ENCODE data around the gene PGF.

Gene PGF

GRCh38 chr14:74929242-74929641 is 26.2 kb downstream of the PGF start:
- no peak overlapping the region for H3K23ac ChIP-seq (ENCODE audit: low read length)
- no peaks in the 10 kb centered on the region for H3K79me2 ChIP-seq (ENCODE audit: control insufficient read depth, insufficient read depth, low read length)
- H3K4ac ChIP-seq (ENCODE audit: low read depth, low read length) = no peak overlapping the region
- no CpG with 5 or more reads among the region's 6 CpGs for WGBS (ENCODE audit: extremely low coverage, insufficient coverage, low lambda C conversion rate)
- no peak overlapping the region for H2BK120ac ChIP-seq (ENCODE audit: low read depth, low read length)
- H3K4me1 ChIP-seq (ENCODE audit: control insufficient read depth, low read depth, low read length) = no peaks in the 10 kb centered on the region
- no peak overlapping the region for H3K27ac ChIP-seq (ENCODE audit: low read depth, low read length)
- no peak for DNase-seq
- H3K4me2 ChIP-seq (ENCODE audit: low read length) = no peak overlapping the region
- no peak overlapping the region for H3K18ac ChIP-seq (ENCODE audit: low read length)
- H4K5ac ChIP-seq (ENCODE audit: low read length) = no peak overlapping the region
- no peaks in the 10 kb centered on the region for H3K27me3 ChIP-seq (ENCODE audit: insufficient read depth, low read length, poor library complexity)
- no peak overlapping the region for H3K9ac ChIP-seq (ENCODE audit: low read length)
- H2BK15ac ChIP-seq (replicated peaks; ENCODE audit: low read depth) = no peak overlapping the region
- H3K36me3 ChIP-seq (ENCODE audit: control insufficient read depth, insufficient read depth, low read length) = no peaks in the 10 kb centered on the region
- H2BK5ac ChIP-seq (ENCODE audit: low read length) = no peak overlapping the region
- no peak overlapping the region for H3K56ac ChIP-seq (ENCODE audit: low read length)
- no peaks in the 10 kb centered on the region for H3K79me1 ChIP-seq (ENCODE audit: low read length)
- no peak overlapping the region for H4K8ac ChIP-seq (ENCODE audit: low read depth, low read length)
- H2AK5ac ChIP-seq (ENCODE audit: low read length) = no peak overlapping the region
- H3K4me3 ChIP-seq (ENCODE audit: low read length) = no peak overlapping the region

DNA sequence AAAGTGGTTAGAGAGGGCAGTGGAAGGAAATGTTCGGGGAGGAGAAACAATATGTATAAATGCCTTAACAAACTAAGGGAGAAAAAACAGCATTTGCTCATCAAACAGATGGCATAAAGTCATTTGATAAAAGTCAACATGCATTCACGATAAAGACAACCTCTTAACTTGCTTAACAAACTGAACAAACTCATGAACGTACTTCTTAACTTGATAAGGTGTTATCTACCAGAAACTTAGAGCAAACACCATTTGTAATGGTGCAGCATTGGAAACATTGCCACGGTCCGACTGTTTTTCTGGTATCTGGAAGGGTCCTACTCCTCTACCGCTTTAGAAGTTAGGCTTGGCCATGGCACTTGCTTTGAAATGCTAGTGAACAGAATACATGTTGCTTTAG is 28.2 kb downstream of the PGF start:
- H4K8ac ChIP-seq (ENCODE audit: low read depth, low read length) = no peak overlapping the region
- no peak overlapping the region for H2BK5ac ChIP-seq (ENCODE audit: low read length)
- H3K23ac ChIP-seq (ENCODE audit: low read length) = no peak overlapping the region
- no peak overlapping the region for H3K4ac ChIP-seq (ENCODE audit: low read depth, low read length)
- WGBS (ENCODE audit: extremely low coverage, insufficient coverage, low lambda C conversion rate) = no CpG with 5 or more reads among the region's 6 CpGs
- H3K27ac ChIP-seq (ENCODE audit: low read depth, low read length) = no peak overlapping the region
- DNase-seq = no peak
- H3K4me3 ChIP-seq (ENCODE audit: low read length) = no peak overlapping the region
- no peak overlapping the region for H2BK15ac ChIP-seq (replicated peaks; ENCODE audit: low read depth)
- no peak overlapping the region for H4K5ac ChIP-seq (ENCODE audit: low read length)
- H3K27me3 ChIP-seq (ENCODE audit: insufficient read depth, low read length, poor library complexity) = no peaks in the 10 kb centered on the region
- H3K9ac ChIP-seq (ENCODE audit: low read length) = no peak overlapping the region
- no peak overlapping the region for H3K56ac ChIP-seq (ENCODE audit: low read length)
- H3K79me1 ChIP-seq (ENCODE audit: low read length) = no peaks in the 10 kb centered on the region
- H3K4me2 ChIP-seq (ENCODE audit: low read length) = no peak overlapping the region
- no peak overlapping the region for H2AK5ac ChIP-seq (ENCODE audit: low read length)
- H3K4me1 ChIP-seq (ENCODE audit: control insufficient read depth, low read depth, low read length) = no peaks in the 10 kb centered on the region
- no peak overlapping the region for H3K18ac ChIP-seq (ENCODE audit: low read length)
- no peaks in the 10 kb centered on the region for H3K36me3 ChIP-seq (ENCODE audit: control insufficient read depth, insufficient read depth, low read length)
- no peak overlapping the region for H2BK120ac ChIP-seq (ENCODE audit: low read depth, low read length)
- no peaks in the 10 kb centered on the region for H3K79me2 ChIP-seq (ENCODE audit: control insufficient read depth, insufficient read depth, low read length)

DNA sequence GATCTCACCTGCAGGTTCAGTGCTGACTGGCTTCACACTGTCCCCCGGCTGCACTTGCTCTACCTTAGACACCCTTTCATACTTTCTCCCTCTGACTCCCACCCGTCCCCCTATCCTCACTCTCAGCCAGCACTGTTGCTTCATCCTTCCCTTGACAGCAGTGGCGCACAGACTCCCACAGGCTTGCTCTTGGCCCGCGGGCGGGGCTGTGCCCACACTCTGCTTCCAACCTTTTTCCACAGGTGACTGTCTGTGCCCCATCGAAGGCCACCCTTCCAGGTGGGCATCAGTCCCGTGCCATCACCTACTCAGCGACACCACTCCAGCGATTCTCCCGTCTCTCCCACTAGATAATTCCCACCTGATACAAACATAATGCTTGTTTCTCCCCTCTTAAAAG is 31.3 kb downstream of the PGF start:
- Histone ChIP-seq H3K79me2 (ENCODE audit: control insufficient read depth, insufficient read depth, low read length) (no peaks in the 10 kb centered on the region), H3K4me3 (ENCODE audit: low read length) (no peak overlapping the region), H3K9ac (ENCODE audit: low read length) (no peak overlapping the region), H3K79me1 (ENCODE audit: low read length) (no peaks in the 10 kb centered on the region), H3K56ac (ENCODE audit: low read length) (no peak overlapping the region), H2AK5ac (ENCODE audit: low read length) (no peak overlapping the region), H3K27me3 (ENCODE audit: insufficient read depth, low read length, poor library complexity) (no peaks in the 10 kb centered on the region), H3K4ac (ENCODE audit: low read depth, low read length) (no peak overlapping the region), H4K8ac (ENCODE audit: low read depth, low read length) (no peak overlapping the region), H2BK120ac (ENCODE audit: low read depth, low read length) (no peak overlapping the region), H3K18ac (ENCODE audit: low read length) (no peak overlapping the region), H3K23ac (ENCODE audit: low read length) (no peak overlapping the region), H2BK5ac (ENCODE audit: low read length) (no peak overlapping the region), H3K4me2 (ENCODE audit: low read length) (no peak overlapping the region), H4K5ac (ENCODE audit: low read length) (no peak overlapping the region), H2BK15ac (replicated peaks; ENCODE audit: low read depth) (no peak overlapping the region), H3K36me3 (ENCODE audit: control insufficient read depth, insufficient read depth, low read length) (no peaks in the 10 kb centered on the region), H3K4me1 (ENCODE audit: control insufficient read depth, low read depth, low read length) (no peaks in the 10 kb centered on the region), H3K27ac (ENCODE audit: low read depth, low read length) (no peak overlapping the region)
- DNase-seq = no peak
- no CpG with 5 or more reads among the region's 11 CpGs for WGBS (ENCODE audit: extremely low coverage, insufficient coverage, low lambda C conversion rate)

- Histone ChIP-seq H3K4me2 (ENCODE audit: low read length) (peak within 1 kb of the TSS; percentile 32), H3K4me1 (ENCODE audit: control insufficient read depth, low read depth, low read length) (no peaks in the 10 kb centered on the region), H3K27me3 (ENCODE audit: insufficient read depth, low read length, poor library complexity) (no peaks in the 10 kb centered on the region), H3K79me1 (ENCODE audit: low read length) (no peaks in the 10 kb centered on the region), H2AK5ac (ENCODE audit: low read length) (no peak within 1 kb of the TSS), H3K56ac (ENCODE audit: low read length) (peak within 1 kb of the TSS; percentile 79), H3K9ac (ENCODE audit: low read length) (peak within 1 kb of the TSS; percentile 57), H3K27ac (ENCODE audit: low read depth, low read length) (no peak within 1 kb of the TSS), H2BK15ac (replicated peaks; ENCODE audit: low read depth) (no peak within 1 kb of the TSS), H3K18ac (ENCODE audit: low read length) (no peak within 1 kb of the TSS), H3K4ac (ENCODE audit: low read depth, low read length) (no peak within 1 kb of the TSS), H4K5ac (ENCODE audit: low read length) (peak within 1 kb of the TSS; percentile 87), H3K23ac (ENCODE audit: low read length) (no peak within 1 kb of the TSS), H3K36me3 (ENCODE audit: control insufficient read depth, insufficient read depth, low read length) (no peaks in the 10 kb centered on the region), H3K4me3 (ENCODE audit: low read length) (peak within 1 kb of the TSS; percentile 24), H2BK5ac (ENCODE audit: low read length) (no peak within 1 kb of the TSS), H2BK120ac (ENCODE audit: low read depth, low read length) (no peak within 1 kb of the TSS), H4K8ac (ENCODE audit: low read depth, low read length) (no peak within 1 kb of the TSS), H3K79me2 (ENCODE audit: control insufficient read depth, insufficient read depth, low read length) (no peaks in the 10 kb centered on the region)
- peak; percentile 94 for DNase-seq
- no CpG with 5 or more reads among the region's 51 CpGs for WGBS (ENCODE audit: extremely low coverage, insufficient coverage, low lambda C conversion rate)
Measured at GRCh38 chr14:74922752-74923401, 32.5 kb downstream of the PGF start, which contains the start of gene RPS6KL1. TSS of gene RPS6KL1 (minus strand) at chr14:74923260. CDS start at chr14:74921541, 1,719 bp downstream.

- Histone ChIP-seq H3K36me3 (ENCODE audit: control insufficient read depth, insufficient read depth, low read length) (no peaks in the 10 kb centered on the region), H2BK120ac (ENCODE audit: low read depth, low read length) (no peak overlapping the region), H3K4me2 (ENCODE audit: low read length) (peak overlapping the region; percentile 32), H3K27ac (ENCODE audit: low read depth, low read length) (no peak overlapping the region), H4K5ac (ENCODE audit: low read length) (peak overlapping the region; percentile 87), H2AK5ac (ENCODE audit: low read length) (no peak overlapping the region), H3K9ac (ENCODE audit: low read length) (peak overlapping the region; percentile 57), H3K79me2 (ENCODE audit: control insufficient read depth, insufficient read depth, low read length) (no peaks in the 10 kb centered on the region), H3K4me3 (ENCODE audit: low read length) (no peak overlapping the region), H3K4me1 (ENCODE audit: control insufficient read depth, low read depth, low read length) (no peaks in the 10 kb centered on the region), H3K4ac (ENCODE audit: low read depth, low read length) (no peak overlapping the region), H3K56ac (ENCODE audit: low read length) (peak overlapping the region; percentile 79), H3K23ac (ENCODE audit: low read length) (no peak overlapping the region), H2BK5ac (ENCODE audit: low read length) (no peak overlapping the region), H4K8ac (ENCODE audit: low read depth, low read length) (no peak overlapping the region), H3K27me3 (ENCODE audit: insufficient read depth, low read length, poor library complexity) (no peaks in the 10 kb centered on the region), H3K79me1 (ENCODE audit: low read length) (no peaks in the 10 kb centered on the region), H2BK15ac (replicated peaks; ENCODE audit: low read depth) (no peak overlapping the region), H3K18ac (ENCODE audit: low read length) (no peak overlapping the region)
- WGBS (ENCODE audit: extremely low coverage, insufficient coverage, low lambda C conversion rate) = no CpG with 5 or more reads among the region's 19 CpGs
- no peak for DNase-seq
Measured at GRCh38 chr14:74921987-74922751, 33.2 kb downstream of the PGF start.

Data from mesendoderm (in vitro differentiated cells).